BJ (cell line): ENCODE data around the gene FLYWCH2. TPM values are rescaled to one million over a fixed set of nuclear protein-coding genes. Genes with fewer than 3 reads are reported as not detected.

Source experiments
- CTCF ChIA-PET: fragments of 350-600 bp; formaldehyde crosslinking; extraction: SDS; loops from one replicate; lab custom pipeline; 2021; ENCODE audit warnings: antibody characterized with exemption, inconsistent platforms; lab: Yijun Ruan, JAX
- POLR2A ChIA-PET: fragments of 300-600 bp; sonication (Branson Sonifier 250); formaldehyde crosslinking; extraction: SDS; loops from one replicate; lab custom pipeline; 2021; ENCODE audit warnings: antibody characterized with exemption; lab: Charles Lee
- DNase-seq: peaks from one replicate; pipeline ENCODE4 v3.0.0-alpha.2; 2011; ENCODE audit warnings: low read depth
- H3K27me3 ChIP-seq: 2 replicates; pipeline ENCODE4 v1.6.0; 2011; ENCODE audit warnings: low read length; ENCODE audit not compliant: control insufficient read depth, insufficient read depth
- H3K36me3 ChIP-seq: 2 replicates; pipeline ENCODE4 v1.5.1; 2011; ENCODE audit warnings: low read length; ENCODE audit not compliant: control insufficient read depth, insufficient read depth
- H3K4me3 ChIP-seq: 2 replicates; pipeline ENCODE4 v1.5.1; 2011; ENCODE audit warnings: low read depth, mild to moderate bottlenecking, control low read depth, low read length
- polyA plus RNA-seq: library from polyadenylated mRNA; depleted of rRNA; stranded (reverse); fragments of >200 nt; gene quantifications from 2 replicates; pipeline ENCODE4 v1.2.3, GENCODE V29; 2011
- TF ChIP-seq, protein P1 (sequence below): IDR thresholded peaks from 2 replicates; pipeline ENCODE4 v1.5.1; 2011; ENCODE audit warnings: low read depth, mild to moderate bottlenecking, control low read depth, inconsistent platforms, low read length, moderate library complexity; ENCODE audit not compliant: insufficient read depth

The FLYWCH2 gene
- polyA plus RNA-seq, 1 experiment = 39.9 TPM

GRCh38 chr16:2871926-2872325, 11.1 kb upstream of the FLYWCH2 start:
- Histone ChIP-seq H3K36me3 (no peaks in the 10 kb centered on the region), H3K27me3 (no peaks in the 10 kb centered on the region), H3K4me3 (no peak overlapping the region)
- DNase-seq = no peak
- ChIA-PET CTCF (interaction anchor here (0.7 to 10.8 kb wide), 5 partner anchors 11 to 55 kb away, joined by 3 to 201 read pairs (median 5); partner anchors contain the start of gene FLYWCH2), POLR2A (no interaction called here)
- TF ChIP-seq, protein P1, sequence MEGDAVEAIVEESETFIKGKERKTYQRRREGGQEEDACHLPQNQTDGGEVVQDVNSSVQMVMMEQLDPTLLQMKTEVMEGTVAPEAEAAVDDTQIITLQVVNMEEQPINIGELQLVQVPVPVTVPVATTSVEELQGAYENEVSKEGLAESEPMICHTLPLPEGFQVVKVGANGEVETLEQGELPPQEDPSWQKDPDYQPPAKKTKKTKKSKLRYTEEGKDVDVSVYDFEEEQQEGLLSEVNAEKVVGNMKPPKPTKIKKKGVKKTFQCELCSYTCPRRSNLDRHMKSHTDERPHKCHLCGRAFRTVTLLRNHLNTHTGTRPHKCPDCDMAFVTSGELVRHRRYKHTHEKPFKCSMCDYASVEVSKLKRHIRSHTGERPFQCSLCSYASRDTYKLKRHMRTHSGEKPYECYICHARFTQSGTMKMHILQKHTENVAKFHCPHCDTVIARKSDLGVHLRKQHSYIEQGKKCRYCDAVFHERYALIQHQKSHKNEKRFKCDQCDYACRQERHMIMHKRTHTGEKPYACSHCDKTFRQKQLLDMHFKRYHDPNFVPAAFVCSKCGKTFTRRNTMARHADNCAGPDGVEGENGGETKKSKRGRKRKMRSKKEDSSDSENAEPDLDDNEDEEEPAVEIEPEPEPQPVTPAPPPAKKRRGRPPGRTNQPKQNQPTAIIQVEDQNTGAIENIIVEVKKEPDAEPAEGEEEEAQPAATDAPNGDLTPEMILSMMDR = no peak

GRCh38 chr16:2874032-2874911, 8.7 kb upstream of the FLYWCH2 start:
- ChIA-PET CTCF (interaction anchor here (0.6 to 4.5 kb wide), 11 partner anchors 10 to 53 kb away, joined by 3 to 24 read pairs (median 4); partner anchors contain the start of gene FLYWCH1), POLR2A (no interaction called here)
- no peak overlapping the region for H3K4me3 ChIP-seq
- no peaks in the 10 kb centered on the region for H3K27me3 ChIP-seq
- H3K36me3 ChIP-seq = no peaks in the 10 kb centered on the region
- TF ChIP-seq, protein P1 = no peak
- no peak for DNase-seq

DNA sequence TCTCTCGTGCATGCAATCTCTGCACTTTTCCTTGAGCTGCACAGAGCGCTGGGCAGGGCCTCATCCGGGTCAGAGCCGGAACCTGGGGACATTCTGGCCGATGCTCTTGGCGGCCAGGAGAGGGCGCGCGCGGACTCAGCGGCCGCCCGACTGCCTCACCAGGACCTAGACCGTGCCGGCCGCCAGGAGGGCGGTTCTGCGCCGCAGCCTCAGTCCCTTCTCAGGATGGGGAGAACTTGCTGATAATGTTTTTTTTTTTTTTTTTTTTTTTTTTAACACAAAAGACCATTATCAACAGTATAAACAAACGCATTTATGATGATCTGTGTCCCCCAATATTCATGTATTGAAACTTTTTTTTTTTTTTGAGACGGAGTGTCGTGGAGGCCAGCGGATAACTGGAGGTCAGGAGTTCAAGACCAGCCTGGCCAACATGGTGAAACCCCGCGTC, 8.1 kb upstream of the FLYWCH2 start:
- TF ChIP-seq, protein P1 = peak; percentile 97
- no peak overlapping the region for H3K4me3 ChIP-seq

DNA sequence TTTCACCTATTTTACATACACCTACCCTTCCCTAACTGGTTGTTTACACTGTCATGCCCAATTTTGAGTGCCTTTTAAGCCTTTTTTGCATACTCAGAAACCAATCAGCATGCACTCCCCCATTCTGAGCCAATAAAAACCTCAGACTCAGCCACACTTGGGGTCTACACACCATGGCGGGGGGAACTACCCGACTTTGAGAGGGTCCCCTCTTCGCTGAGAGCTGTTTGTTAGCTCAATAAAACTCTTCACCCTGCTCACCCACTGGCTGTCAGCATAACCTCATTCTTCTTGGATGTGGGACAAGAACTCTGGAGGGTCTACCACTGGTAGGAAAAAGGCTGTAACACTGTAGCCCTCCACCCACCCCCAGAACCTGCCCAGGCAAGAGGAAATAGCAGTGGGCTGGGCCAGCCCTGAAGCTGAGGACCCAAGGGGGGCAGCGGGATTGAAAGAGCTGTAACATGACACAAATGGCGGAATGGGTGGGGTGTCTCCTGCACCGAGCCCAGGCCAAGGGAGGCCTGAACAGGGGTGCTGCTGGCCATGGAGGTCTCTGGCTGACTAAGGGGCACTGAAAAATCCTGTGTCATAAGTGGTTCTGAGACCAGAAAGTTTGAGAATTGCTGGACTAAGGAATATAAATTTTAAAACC, 3.0 kb upstream of the FLYWCH2 start:
- Histone ChIP-seq H3K27me3 (no peaks in the 10 kb centered on the region; the same call in 1 of the 2 replicates), H3K36me3 (no peaks in the 10 kb centered on the region), H3K4me3 (no peak overlapping the region)
- TF ChIP-seq, protein P1 = no peak
- POLR2A ChIA-PET = no interaction called here
- no peak for DNase-seq
- CTCF ChIA-PET = interaction anchor here (0.7 to 2.8 kb wide), 5 partner anchors 12 to 41 kb away, joined by 3 to 10 read pairs (median 5); no protein-coding TSS in a partner anchor

More for the DNA sequence above, 8.1 kb upstream of the FLYWCH2 start:
- Histone ChIP-seq H3K36me3 (no peaks in the 10 kb centered on the region), H3K27me3 (no peaks in the 10 kb centered on the region)
- CTCF ChIA-PET = interaction anchor here (0.6 to 4.5 kb wide), 12 partner anchors 9 to 123 kb away, joined by 3 to 24 read pairs (median 4); partner anchors contain the start of gene FLYWCH1
- POLR2A ChIA-PET = no interaction called here
- DNase-seq = no peak
